HG03039 (cell line): ENCODE results near the gene TSPAN31.
A peak's percentile ranks its signal among the peaks of the same experiment; 100 is the strongest.
"Not testable (repeated sequence)": the region's sequence is repeated elsewhere in the genome, so short reads cannot be mapped to it uniquely, and the experiment has no call there.

ENCODE experiments used
- ATAC-seq: cut with Tn5 transposase; IDR thresholded peaks from one replicate; pipeline ENCODE4 v1.9.1; 2021; ENCODE audit warnings: mild to moderate bottlenecking, moderate library complexity; ENCODE audit not compliant: unreplicated experiment

The TSPAN31 gene

DNA sequence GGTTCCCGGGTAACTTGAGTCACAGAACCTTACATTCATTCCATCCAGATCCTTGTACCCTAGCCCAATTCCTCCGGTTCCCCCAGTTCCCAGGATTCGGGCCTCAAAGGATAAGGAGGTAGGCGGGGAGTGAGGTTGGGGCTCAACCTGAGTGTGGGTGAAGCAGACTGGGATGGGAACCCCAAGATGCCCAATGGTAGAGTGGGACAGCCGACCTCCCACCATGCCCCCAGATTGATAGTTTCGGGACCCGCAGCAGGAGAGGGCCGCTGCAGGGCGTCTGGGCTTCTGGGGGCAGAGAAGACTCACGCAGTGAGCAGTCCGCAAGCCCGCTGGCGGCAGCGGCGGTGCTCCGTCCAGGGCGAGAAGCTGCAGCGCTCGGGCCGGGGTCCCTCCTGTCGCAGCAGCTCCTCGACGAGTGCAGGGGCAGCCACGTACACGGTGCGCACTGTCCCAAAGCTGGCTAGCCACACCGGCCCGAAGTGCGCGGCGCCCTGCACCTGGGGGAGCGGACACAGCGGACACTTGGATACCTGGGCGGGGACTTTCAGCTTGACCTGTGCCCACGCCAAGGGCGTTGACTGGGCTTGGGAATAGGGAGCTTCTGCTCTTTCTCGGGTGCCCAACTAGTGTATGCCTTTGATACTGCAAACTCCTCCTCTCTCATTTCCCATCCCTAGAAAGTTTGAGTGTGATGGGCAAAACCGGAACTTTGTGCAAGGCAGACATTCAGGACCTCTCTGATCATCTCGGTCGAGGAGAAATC, 21.0 kb downstream of the TSPAN31 start:
- ATAC-seq, result no peak

DNA sequence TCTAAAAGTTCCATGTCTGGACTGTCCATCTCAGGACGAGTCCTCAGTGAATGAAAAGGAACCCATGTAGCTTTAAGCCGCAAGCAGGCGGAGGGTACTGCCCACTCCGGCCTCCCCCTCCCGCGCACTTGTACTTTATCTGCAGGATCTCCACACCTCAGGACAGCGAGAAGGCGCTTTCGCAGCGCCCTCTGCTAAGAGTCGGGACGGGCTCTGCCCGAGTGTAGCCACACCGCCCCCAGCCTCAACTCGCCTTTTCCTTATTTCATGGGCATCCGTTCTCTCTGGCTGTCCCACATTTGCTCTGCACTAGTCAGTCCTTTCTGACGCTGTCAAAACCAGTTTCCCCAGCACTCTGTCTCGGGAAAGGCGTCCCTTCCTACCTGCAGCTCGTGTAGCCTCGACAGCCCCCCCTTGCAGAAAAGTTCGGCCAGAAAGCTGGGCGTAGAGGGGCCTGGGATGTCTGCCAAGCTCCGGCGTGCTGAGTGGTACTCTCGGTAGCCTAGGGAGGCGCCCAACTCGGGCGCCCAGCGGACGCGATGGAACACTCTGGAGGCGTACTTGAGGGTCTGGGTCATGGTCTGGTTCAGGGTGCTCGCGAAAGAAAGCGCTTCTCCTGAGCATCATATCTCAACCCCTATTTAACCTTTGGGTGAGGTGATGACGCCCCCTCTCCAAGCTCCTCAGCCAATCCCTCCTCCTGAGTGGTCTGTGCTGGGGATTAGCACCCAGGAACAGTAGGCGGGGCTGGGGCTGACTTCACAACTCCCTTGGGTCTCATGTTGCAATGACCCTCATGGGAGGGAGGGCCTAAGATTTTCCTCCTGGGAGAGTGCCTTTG, 21.8 kb downstream of the TSPAN31 start, which contains the start of gene CYP27B1:
CYP27B1 (minus strand) TSS at position 615 of the 841 bp plus-strand sequence; CDS start at position 578, 37 bp downstream.
- ATAC-seq, result no peak

DNA sequence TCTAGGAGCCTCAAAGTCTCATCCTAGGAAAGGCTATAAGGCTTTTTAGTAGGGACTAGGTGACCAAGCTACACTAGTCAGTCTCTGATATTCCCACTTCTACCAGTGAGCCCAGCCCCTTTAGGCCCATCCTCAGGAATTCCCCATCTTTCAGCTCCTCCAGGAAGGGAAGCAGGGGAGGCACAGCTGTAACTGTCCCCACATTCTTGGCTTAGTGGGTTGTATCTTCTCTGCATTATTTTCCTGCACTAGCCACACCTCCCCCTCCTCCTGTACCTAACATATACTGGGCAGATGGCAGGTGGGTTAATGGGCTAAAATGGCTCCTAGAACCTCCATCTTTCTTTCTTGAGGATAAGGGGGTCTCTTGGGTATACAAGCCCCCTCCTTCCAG, 22.5 kb downstream of the TSPAN31 start:
- no peak for ATAC-seq

DNA sequence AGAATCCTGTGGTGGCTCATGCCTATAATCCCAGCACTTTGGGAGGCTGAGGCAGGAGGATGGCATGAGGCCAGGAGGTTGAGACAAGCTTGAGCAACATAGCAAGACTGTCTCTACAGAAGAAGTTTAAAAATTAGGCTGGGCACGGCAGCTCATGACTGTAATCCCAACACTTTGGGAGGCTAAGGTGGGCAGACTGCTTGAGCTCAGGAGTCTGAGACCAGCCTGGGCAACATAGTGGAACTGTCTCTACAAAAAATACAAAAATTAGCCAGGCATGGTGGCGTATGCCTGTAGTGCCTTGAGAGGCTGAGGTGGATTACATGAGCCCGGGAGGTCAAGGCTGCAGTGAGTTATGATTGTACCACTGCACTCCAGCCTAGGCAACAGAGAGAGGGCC, 23.0 kb downstream of the TSPAN31 start:
- ATAC-seq, result no peak

DNA sequence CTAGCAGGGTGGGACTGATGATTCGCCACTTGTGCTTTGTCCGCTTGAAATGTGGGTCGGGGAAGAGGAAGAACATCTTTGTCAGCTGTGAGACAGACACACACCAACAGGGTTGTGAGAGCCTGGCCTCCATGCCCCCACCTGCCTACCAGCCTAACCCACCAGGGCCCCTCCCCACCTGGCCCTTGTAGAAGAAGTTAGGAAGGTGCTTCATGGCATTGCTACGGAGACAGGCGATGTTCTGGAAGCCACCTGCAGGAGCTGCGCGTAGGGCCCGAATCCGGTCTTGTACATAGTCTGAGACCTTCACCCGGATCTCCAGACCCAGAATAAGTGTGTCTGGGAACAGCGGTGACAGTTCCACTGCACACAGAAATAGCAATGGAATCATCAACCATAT, 24.8 kb downstream of the TSPAN31 start:
- no peak for ATAC-seq

DNA sequence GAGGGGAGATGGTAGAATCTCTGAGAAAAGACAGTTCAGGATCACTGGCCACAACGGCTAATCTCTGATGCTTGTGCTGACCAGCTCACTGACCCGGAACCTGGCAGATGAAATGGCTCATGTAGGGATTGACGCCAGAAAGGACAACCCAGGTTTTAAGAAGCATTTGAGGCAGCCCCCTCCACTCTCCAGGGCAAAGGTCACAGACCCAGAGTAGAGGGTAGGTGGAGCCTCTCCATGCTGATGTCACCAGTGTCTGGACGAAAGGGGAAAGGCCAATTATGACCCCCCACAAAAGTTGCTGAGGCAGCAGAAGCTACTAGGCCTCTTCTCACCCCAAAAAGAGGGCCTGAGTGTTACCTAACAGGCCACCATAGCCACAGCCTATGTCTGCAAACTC, 25.9 kb downstream of the TSPAN31 start:
- no peak for ATAC-seq

DNA sequence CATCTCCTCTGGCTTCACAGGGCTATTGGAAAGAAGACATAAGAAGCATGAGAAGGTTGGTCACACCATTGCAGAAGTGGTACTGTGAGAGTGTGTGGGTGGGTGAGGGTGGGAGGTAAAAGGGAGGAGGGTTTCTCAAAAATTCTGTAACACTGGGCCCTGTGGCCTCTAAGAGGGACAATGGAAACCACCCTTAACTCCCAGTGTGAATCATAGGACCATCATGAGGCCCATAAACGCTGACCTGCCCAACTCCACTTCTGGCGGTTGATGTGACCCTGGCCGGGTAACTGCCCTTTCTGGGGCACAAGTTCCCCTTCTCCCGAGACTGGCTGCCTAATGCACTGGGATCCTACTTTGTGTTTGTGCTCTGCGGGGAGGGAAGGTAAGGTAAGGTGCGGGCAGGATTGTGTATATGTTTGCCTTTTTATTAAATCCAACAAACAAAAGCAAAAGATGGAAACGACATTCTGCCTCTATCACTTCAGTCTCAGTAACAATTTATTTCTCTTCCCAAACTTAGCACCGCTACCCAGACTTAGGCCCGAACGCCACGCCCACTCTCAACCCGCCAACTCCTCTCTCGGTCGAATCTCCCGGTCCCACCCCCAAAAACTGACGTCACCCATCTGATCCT, 26.5 kb downstream of the TSPAN31 start:
- ATAC-seq, result peak; percentile 62

DNA sequence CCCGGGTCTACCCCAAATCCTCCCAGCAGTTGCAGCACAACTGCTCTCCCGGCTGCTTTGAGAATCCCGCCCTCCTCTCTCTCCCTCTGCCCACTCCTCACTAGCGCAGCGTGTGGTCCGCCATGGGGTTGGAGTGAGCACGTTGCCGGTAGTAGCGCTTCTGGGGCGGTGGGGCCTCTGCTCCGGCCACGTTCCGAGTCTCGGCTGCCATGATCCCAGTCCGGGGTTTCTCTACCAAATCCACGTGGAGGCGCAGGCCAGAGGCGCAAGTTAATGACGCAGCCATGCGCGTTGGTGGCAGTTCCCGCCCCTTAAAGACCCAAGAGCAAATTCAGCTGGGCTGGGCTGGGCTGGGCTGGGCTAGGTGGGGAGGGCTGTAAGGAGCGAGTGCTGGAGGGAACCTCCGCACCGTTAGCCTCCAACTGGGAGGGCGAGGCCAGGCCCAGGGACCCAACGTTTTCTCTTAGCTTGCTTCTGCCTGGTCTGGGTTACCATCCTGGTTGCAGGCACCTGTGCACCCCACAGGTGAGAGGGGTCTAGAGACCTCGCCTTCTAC, 27.1 kb downstream of the TSPAN31 start, which contains the start of gene METTL1:
METTL1 (minus strand) TSS at position 233 of the 556 bp plus-strand sequence; CDS start at position 211, 22 bp downstream.
- peak; percentile 69 for ATAC-seq

DNA sequence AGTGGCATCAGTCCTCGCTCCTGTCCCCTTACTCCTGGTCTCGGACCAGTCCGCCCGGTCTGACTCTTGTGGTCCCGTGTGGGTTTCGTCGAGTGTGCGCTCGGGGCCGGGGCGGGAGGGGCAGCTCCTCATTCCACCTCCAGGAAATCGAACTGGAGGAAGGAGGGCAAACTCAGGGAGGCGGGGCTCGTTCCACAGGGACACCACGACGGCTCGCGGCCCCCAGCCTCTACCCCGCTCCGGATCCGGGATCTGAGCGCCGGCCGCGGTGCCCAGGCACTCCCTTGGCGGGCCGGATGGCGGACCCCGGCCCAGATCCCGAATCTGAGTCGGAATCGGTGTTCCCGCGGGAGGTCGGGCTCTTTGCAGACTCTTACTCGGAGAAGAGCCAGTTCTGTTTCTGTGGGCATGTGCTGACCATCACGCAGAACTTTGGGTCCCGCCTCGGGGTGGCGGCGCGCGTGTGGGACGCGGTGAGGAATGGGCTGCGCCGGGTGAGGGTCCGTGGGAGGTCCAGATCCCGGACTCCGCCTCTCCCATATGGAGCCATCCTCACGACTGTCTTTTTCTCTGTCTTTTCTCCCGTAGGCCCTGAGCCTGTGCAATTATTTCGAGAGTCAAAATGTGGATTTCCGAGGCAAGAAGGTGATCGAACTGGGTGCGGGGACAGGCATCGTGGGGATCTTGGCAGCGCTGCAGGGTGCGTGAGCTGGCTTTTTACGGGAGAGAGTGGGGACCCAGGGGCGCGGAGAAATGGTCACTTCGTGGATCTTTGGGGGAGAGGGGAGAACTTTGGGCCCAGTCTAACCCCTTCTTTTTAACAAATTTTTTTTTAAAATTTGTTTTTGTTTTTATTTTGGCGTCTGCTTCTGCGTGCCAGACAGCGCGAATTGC, 27.8 kb downstream of the TSPAN31 start, which contains the start of gene EEF1AKMT3:
EEF1AKMT3 (plus strand) TSS at position 186 of the 894 bp plus-strand sequence; CDS start at position 297, 111 bp downstream.
- peak; percentile 17 for ATAC-seq

DNA sequence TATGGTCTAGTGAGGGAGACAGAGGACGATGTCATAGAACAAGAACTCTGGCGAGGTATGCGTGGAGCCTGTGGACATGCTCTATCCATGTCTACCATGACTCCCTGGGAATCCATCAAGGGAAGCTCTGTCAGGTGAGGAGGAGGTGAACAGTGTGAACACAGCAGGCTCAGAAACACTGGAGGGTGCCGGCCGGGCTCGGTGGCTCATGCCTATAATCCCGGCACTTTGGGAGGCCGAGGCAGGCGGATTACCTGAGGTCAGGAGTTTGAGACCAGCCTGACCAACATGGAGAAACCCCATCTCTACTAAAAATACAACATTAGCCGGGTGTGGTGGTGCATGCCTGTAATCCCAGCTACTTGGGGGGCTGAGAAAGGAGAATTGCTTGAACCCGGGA, 29.8 kb downstream of the TSPAN31 start:
- not testable (repeated sequence) for ATAC-seq

DNA sequence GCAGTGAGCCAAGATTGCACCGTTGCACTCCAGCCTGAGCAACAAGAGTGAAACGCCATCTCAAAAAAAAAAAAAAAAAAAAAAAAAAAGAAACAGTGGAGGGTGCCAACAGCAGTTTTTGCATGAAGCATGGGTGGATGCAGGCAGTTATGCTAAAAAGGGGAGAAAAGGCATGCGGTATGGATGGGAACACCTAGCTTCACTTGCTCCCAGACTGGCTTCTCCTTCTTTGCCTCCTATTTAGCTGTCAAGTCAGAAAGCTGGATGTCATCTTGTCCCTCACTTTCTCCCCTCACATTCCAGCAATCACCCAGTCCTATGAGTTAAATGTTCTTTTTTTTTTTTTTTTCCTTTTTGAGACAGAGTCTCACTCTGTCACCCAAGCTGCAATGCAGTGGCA, 30.2 kb downstream of the TSPAN31 start:
- no peak for ATAC-seq

DNA sequence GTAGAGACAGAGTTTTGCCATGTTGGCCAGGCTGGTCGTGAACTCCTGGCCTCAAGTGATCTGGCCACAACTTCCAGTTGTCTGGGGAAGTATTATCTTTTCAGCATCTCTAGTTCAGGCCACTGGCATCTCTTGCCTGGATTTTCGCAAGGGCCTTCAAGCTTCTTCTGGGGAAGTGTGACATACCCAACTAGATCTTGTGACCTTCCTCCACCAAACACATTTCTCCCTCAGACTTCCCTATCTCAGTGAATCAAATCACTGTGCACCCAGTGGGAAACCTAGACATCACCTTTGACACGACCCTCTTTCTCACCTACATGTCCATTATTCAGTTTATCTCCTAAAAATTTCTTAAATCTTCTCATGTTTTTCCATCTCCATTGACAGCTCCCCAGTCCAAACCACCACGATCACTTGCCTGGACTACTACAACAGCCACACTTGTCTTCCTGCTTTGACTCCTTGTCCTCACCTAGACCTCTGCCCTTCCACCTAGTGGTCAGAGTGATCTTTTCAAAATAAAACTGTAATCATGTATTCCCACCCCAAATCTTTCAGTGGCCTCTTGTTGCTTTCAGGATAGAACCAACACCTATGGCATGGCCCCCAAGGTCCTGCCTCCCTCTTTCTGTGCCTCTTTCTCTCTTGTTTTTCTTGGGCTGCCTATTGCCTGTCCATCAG, 30.9 kb downstream of the TSPAN31 start:
- ATAC-seq, result no peak

DNA sequence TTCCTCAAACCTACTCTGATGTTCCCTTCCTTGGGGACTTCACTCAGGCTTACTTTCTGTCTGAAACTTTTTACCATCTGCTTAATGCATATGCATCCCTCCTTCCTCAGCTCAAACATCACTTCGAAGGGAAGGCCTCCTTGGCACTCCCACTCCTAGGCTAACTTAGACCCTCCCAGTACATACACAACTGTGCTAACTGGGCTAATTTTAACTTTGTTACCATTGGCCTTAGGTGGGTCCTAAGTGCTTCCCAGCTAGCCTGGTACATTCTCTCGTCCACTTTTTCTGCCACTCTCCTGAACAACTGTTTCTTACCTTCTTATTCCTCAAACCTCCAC, 31.4 kb downstream of the TSPAN31 start:
- no peak for ATAC-seq

DNA sequence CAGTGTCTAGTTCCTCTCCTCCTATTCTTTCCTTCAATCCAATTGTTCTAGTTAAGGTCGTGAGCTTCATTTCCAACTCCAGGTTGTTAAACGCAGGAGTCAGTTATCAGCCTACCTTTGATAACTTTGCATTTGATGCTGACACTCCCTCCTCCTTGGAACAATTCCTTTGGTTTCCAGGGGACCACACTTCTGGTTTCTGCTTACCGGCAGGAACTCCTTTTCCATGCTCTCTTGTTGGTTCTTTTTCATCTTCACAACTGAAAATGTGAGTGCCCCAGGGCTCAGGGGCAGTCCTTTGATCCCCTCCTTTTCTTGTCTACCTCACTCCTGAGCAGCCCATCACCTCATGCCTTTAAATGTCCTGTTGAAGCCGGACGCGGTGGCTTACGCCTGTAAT, 32.5 kb downstream of the TSPAN31 start:
- ATAC-seq, result no peak

DNA sequence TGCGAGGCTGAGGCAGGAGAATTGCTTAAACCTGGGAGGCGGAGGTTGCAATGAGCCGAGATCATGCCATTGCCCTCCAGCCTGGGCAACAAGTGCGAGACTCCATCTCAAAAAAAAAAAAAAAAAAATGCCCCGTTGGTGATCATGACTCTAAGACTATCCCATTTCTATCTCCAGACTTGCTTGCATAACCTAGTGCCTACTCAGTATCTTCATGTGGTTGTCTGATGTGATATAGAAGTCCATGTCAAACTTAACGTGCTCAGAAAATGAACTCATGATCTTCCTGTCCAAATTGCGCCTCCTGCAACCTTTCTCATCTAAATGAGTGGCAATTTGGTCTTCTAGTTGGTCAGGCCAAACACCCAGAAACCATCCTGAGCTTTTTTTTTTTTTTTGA, 33.1 kb downstream of the TSPAN31 start:
- no peak for ATAC-seq

DNA sequence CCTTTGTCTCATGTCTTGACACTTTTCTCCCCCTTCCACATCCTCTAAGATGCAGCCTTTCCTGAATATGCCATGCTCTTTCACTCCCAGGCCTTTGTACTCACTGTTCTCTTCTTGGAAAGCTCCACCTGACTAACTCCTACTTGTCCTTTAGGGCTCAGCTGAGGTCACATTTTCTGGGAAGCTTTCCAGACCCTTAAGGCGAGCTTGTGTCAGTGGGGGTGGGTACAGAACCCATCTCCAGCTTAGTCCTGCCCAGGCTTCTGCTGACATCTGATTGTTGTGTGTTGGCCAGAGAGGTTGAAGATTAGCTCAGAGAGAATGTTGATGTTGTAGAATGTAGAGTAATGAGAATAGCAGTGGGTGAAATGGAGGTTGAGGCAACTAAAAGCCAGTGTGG, 34.9 kb downstream of the TSPAN31 start:
- no peak for ATAC-seq

DNA sequence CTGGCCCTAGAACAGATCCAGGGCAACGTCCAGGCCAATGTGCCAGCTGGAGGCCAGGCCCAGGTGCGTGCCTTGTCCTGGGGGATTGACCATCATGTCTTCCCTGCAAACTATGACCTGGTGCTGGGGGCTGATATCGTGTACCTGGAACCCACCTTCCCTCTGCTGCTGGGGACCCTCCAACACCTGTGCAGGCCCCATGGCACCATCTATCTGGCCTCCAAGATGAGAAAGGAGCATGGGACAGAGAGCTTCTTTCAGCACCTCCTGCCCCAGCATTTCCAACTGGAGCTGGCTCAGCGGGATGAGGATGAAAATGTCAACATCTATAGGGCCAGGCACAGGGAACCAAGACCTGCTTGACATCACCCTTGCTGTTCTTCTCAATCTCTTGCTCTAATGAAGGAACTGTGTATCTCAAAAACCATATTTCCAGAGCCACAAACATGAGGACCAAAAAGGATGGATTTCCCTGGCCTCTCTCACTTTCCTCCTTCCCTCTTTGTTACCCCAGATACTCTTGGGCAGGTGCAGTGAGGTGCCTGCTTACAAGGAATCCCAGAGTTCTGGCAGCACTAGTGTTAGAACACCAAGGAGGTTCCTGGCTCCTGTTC, 35.6 kb downstream of the TSPAN31 start:
- no peak for ATAC-seq

DNA sequence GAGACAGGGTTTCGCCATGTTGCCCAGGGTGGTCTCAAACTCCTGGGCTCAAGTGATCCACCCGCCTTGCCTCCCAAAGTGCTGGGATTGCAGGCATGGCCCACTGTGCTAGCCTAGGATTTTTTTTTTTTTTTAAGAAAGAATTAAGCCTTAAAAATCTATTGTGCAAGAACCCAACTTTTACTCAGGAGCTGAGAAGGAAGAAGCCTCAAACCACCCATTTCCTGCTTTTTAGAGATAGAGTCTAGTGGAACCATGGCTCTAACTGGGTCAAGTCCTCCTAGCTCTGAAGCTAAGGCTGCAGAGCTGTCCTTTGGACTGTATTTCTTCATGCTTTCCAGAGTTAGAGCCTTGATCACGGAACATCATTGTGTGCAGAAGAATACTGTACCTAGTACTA, 36.4 kb downstream of the TSPAN31 start:
- ATAC-seq, result no peak

DNA sequence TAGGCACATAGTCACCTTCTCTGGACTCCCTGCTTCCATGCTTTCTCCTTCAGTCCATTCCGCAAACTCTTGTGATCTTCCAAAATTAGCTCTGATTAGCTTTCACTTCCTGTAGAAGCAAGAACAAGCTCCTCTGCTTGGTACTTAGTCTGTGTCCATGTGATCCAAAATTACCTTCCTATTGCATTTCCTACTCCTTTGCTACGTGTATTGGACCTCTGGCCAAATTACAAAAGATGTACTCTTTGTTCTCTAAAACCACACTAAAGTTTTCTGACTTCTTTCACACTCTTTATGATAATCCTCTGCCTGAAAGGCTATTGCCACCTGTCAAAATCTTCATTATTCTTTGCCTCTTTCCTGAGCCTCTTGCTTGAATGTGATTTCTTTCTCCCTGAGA, 37.0 kb downstream of the TSPAN31 start:
- no peak for ATAC-seq
